GM10847 (cell line): ENCODE data around the gene PTBP3.

Experiments
- POLR2A ChIP-seq: IDR thresholded peaks from 2 replicates; pipeline ENCODE4 v1.6.1; 2011; ENCODE audit not compliant: insufficient read length; ENCODE audit errors: extremely low read depth

Gene PTBP3

GRCh38 chr9:112310826-112311225 is 22.6 kb downstream of the PTBP3 start:
- no peak for TF ChIP-seq POLR2A

- TF ChIP-seq POLR2A = no peak
Observed at GRCh38 chr9:112308588-112308987, 24.8 kb downstream of the PTBP3 start.

GRCh38 chr9:112301420-112301819 is 32.0 kb downstream of the PTBP3 start:
- no peak for TF ChIP-seq POLR2A

- TF ChIP-seq POLR2A = no peak
Observed at GRCh38 chr9:112299514-112299913, 33.9 kb downstream of the PTBP3 start.

- no peak for TF ChIP-seq POLR2A
Observed at GRCh38 chr9:112296929-112297328, 36.5 kb downstream of the PTBP3 start.

GRCh38 chr9:112295174-112295573 is 38.2 kb downstream of the PTBP3 start:
- no peak for TF ChIP-seq POLR2A

- no peak for TF ChIP-seq POLR2A
Observed at GRCh38 chr9:112288029-112288428, 45.4 kb downstream of the PTBP3 start.

GRCh38 chr9:112286926-112287325 is 46.5 kb downstream of the PTBP3 start:
- TF ChIP-seq POLR2A = no peak

GRCh38 chr9:112285056-112285455 is 48.4 kb downstream of the PTBP3 start:
- no peak for TF ChIP-seq POLR2A

- TF ChIP-seq POLR2A = no peak
Observed at GRCh38 chr9:112283582-112284253, 49.7 kb downstream of the PTBP3 start.

- no peak for TF ChIP-seq POLR2A
Observed at GRCh38 chr9:112280904-112281303, 52.5 kb downstream of the PTBP3 start.

- no peak for TF ChIP-seq POLR2A
Observed at GRCh38 chr9:112279501-112279900, 53.9 kb downstream of the PTBP3 start.

GRCh38 chr9:112278152-112278551 is 55.3 kb downstream of the PTBP3 start:
- no peak for TF ChIP-seq POLR2A

GRCh38 chr9:112274600-112274999 is 58.8 kb downstream of the PTBP3 start:
- TF ChIP-seq POLR2A = no peak

GRCh38 chr9:112273876-112274275 is 59.5 kb downstream of the PTBP3 start:
- TF ChIP-seq POLR2A = no peak

GRCh38 chr9:112271466-112272098 is 61.8 kb downstream of the PTBP3 start:
- TF ChIP-seq POLR2A = no peak

- no peak for TF ChIP-seq POLR2A
Observed at GRCh38 chr9:112268413-112268812, 65.0 kb downstream of the PTBP3 start.
